NCI-H2171 (cell line): ENCODE results near the gene CFP.
"Not testable (repeated sequence)": the region's sequence is repeated elsewhere in the genome, so short reads cannot be mapped to it uniquely, and the experiment has no call there.

ENCODE experiments used
- DNase-seq: peaks from one replicate; lab custom pipeline; 2025; lab: John Stamatoyannopoulos, UW

The CFP gene

DNA sequence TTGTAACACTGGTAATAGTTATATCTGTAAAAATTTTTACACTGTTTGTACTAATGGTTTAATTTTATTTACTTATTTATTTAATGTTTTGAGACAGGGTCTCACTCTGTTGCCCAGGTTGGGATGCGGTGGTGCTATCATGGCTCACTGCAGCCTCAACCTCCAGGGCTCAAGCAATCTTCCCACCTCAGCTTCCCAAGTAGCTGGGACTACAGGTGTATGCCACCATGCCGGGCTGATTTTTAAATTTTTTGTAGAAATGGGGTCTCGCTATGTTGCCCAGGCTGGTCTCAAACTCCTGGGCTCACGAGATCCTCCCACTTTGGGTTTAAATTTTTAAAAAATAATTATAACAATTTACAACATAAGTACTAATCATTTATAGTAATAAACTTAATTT is 26.6 kb downstream of the CFP start:
- DNase-seq, result not testable (repeated sequence)

GRCh38 chrX:47597222-47597621 is 32.5 kb downstream of the CFP start:
- no peak for DNase-seq

- no peak for DNase-seq
Observed at GRCh38 chrX:47596256-47596655, 33.5 kb downstream of the CFP start.

GRCh38 chrX:47595716-47596251 is 33.9 kb downstream of the CFP start:
- DNase-seq, result no peak

- no peak for DNase-seq
Observed at GRCh38 chrX:47593522-47593921, 36.2 kb downstream of the CFP start.

DNA sequence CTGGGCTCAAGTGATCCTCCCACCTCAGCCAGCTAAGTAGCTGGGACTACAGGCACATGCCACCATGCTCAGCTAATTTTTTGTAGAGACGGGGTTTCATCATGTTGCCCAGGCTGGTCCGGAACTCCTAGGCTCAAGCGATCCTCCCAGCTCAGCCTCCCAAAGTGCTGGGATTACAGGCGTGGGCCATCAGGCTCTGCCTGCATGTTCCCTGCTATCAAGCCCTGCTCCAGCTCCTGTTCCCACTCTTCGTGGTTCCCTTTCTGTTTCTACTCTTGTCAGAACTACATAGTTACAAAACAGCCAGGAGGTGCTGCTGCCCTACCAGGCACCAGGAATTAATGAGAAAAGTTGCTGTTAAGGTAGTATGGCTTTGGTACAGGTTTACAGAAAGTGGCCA is 38.7 kb downstream of the CFP start:
- DNase-seq, result no peak

GRCh38 chrX:47587906-47588735 is 41.6 kb downstream of the CFP start:
- DNase-seq, result no peak

DNA sequence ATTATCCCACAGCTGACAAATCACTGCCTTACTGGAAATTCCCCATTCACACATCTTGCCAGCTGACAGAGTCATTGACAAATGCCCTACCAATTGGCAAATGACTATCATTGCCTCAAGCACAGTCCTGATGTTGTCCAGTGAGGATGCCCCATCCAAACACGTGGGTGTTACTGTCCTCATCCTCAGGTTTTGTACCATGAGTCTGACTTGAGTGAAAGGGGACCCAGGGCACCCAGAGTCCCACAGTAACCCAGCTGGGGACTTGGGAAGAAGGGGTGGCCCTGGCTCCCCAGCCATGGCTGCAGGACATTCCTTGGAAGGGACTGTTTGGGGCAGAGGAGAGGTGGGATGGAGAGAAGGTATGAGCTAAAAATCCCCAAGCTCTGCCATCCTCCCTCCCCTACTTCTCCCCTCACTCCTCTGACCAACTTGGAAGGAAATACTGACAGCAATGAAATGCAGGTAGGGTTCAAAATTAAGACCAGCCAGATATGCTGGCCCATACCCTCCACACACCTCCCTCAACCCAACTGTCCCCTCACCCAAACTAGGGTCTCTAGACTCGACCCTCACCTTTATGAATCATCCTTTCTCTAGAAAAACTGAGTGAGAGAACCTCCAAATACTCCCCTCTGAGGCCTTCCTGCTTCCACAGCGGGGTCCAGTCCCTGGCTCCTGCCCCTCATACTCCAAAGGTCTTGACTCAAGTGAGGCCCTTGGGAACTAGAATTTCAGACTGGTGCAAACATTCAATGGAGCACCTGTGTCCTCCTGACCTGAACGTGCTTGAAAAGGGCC is 42.4 kb downstream of the CFP start:
- no peak for DNase-seq

GRCh38 chrX:47586043-47586787 is 43.5 kb downstream of the CFP start:
- no peak for DNase-seq

GRCh38 chrX:47585273-47585672 is 44.5 kb downstream of the CFP start:
- no peak for DNase-seq

DNA sequence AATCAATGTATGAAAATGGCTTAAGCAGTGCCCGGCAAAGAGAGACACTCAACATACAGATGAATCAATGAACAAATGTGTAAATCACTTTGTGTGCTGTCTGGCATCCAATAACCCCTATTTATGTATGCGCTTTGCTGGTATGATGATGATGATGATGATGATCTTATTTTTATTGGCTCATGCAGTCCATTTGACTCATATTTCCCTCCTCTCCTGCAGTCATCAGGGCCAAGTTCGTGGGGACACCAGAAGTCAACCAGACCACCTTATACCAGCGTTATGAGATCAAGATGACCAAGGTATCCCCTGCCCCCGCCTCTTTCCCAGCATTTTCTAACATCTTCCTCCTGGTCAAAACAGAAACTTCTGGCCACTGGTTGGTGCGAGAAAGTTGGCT is 45.0 kb downstream of the CFP start:
- DNase-seq, result no peak

DNA sequence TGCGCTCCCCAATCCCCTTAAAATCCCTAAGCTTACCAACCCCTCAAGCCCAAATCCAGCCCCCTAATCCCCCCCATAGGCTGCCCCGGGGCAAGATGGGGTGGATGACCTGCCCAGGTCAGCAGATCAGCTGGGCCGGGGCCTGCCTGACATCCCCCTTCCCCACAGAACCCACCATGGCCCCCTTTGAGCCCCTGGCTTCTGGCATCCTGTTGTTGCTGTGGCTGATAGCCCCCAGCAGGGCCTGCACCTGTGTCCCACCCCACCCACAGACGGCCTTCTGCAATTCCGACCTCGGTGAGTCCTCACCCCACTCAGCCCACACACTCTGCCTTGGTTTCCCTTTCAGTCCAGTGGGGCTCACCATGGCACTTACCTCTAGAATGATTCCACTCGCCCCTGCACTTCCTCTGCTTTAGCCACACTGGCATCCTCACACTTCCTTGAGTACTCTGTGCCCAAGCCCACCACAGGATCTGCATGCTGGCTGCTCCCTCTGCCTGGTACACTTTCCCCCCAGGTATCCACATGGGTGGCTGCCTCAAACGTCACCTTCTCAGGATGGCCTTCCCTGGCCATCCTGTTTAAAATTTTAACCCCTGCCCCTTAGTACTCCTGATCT is 46.4 kb downstream of the CFP start:
- DNase-seq, result no peak

DNA sequence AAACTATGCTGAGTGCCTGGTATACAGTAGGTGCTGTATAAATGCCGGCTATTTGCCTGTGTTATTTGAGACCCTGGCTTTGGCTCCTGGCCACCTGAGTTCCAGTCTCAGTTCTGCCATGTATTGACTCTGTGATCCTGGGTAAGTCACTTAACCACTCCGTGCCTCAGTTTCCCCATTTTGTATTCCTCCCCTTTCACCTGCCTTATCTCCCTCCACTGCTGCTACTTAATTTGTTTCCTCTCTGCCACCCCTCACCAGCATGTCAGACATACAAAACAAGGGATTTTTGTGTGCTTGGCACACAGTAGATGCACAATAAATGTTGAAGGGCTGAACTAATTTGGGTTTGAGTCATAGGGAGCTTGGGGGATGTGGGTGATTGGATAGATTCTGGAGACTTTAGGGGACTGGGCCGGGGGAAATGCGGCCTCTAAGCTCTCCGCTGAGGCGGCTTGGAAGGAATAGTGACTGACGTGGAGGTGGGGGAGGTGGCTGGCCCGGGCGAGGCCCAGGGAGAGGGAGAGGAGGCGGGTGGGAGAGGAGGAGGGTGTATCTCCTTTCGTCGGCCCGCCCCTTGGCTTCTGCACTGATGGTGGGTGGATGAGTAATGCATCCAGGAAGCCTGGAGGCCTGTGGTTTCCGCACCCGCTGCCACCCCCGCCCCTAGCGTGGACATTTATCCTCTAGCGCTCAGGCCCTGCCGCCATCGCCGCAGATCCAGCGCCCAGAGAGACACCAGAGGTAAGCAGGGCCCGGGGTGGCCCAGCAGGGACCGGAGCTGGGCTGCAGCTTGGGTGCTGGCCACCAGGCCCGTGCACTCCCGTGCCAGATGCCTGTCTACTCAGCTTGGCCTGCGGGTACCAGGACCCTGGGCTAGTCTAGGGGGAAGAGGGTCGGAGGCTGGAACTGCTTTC is 47.7 kb downstream of the CFP start, which contains the start of gene TIMP1:
TIMP1 (plus strand) TSS at position 706 of the 917 bp plus-strand sequence. CDS start 980 bp downstream, outside the sequence.
- no peak for DNase-seq

DNA sequence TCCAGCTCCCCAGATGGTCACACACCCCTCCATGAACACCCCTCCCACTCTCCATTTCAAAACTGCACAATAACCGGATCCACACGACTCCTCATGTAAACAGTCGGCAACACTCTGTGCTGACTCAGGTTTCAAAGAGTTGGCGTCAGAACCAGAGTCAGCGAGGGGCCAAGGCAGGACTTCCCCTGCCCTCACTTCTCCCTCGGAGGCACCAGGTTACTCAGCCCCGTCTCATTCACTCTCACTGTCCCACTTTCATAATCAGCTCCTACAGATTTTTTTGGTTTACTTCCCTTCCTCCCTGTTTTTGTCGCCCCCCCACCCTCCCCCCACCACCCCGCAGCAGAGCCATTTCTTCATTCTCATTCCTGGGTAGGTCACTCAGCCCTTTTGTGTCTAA is 50.2 kb downstream of the CFP start:
- DNase-seq, result no peak

GRCh38 chrX:47578692-47579091 is 51.0 kb downstream of the CFP start:
- DNase-seq, result no peak

DNA sequence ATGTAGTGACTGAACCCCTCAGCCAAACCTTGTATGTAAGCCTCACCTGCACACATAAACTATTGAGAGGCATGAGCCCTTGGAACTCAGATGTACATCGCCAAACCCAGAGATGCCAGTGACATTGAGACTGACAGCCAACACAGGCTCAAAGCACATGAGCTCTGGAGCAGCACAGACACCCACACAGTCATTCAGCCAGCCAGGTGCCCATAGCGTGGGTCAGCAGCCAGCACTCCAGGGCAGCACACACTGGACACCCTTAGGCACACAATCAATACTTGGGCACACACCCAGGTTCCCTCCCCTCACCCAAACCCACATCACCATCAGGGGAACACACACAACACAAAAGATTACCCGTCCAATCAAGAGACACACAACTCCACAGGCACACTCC is 51.8 kb downstream of the CFP start:
- DNase-seq, result no peak

GRCh38 chrX:47577424-47577823 is 52.3 kb downstream of the CFP start:
- no peak for DNase-seq

GRCh38 chrX:47576021-47576898 is 53.5 kb downstream of the CFP start:
- no peak for DNase-seq

- no peak for DNase-seq
Observed at GRCh38 chrX:47574547-47575301, 55.0 kb downstream of the CFP start.
